HG03045 (cell line): Measurements from ENCODE around the gene SYT9.

Experiments used
- ATAC-seq: cut with Tn5 transposase; IDR thresholded peaks from one replicate; pipeline ENCODE4 v1.9.1; 2021; ENCODE audit warnings: mild to moderate bottlenecking, moderate library complexity; ENCODE audit not compliant: unreplicated experiment

Gene SYT9, protein sequence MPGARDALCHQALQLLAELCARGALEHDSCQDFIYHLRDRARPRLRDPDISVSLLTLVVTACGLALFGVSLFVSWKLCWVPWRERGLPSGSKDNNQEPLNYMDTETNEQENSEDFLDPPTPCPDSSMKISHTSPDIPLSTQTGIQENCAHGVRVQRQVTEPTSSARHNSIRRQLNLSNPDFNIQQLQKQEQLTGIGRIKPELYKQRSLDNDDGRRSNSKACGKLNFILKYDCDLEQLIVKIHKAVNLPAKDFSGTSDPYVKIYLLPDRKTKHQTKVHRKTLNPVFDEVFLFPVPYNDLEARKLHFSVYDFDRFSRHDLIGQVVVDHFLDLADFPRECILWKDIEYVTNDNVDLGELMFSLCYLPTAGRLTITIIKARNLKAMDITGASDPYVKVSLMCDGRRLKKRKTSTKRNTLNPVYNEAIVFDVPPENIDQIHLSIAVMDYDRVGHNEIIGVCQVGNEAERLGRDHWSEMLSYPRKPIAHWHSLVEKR

DNA sequence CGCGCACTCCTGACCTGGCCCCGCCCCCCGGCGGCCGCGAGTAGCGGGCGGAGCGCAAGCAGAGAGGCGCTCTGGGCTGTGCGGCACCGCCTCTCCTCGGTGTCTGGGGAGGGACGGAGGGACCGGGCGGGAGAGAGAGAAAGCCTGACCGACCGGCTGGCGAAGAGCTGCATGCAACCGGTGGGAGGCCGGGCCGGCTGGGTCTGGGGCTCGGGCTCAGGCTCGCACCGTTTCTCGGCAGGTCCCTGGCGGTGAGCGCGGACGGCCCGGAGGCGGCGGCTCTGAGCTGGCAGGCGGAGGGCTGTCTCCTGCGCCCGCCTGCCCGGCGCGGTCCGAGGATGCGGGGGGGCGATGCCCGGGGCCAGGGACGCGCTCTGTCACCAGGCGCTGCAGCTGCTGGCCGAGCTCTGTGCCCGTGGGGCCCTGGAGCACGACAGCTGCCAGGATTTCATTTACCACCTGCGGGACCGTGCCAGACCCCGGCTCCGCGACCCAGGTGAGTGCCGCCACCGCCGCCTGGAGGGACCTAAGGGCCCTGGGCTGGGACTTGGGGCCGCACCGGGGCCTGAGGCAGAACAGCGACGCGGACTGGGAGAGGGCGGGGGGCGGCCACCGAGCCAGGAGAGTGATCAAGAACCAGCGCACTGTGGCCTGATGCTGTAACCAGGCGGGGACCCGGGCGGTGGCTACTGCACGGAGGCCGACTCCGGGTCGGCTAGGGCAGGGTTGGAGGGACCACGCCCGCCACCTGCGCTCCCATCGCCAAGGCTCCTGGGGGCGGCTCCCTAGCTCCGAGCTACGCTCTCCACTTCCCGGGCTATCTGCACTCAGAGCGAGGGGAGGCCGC, at the start of gene SYT9:
TSS of gene SYT9 (plus strand) at position 69 of the 847 bp plus-strand sequence. CDS start at position 352, 283 bp downstream.
- ATAC-seq, result no peak

DNA sequence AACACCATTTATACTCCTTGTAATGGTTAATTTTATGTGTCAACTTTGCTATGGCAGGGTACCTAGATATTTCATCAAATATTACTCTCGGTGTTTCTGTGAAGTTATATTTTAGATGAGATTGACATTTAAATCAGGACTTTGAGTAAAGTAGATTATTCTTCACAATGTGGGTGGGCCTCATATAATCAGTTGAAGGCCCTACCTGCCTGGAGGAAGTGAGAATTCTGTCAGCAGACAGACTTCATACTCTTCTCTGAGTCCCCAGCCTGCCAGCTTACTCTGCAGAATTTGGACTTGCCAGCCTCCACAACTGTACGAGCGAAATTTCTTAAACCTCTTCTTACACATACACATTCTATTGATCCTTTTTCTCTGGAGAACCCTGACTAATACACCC, 49.3 kb upstream of the SYT9 start:
- ATAC-seq, result no peak

DNA sequence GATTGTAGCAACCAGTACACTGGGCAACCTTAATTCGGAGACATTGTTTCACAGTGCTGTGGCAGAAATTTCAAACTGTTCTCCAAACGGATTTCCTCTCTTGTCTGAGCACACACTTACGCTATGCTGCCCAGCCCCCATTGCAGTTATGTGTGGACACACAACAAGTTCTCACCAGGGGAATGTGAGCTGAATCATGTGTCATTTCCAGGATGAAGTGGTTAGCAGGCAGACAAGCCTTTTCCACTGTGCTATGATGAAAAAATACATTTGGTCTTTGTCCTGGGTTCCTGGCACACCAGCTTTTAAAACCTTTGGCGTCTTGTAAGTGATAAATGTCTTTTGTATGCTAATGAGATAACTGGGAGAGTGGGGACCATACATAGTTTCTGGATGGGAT, 46.9 kb upstream of the SYT9 start:
- no peak for ATAC-seq

DNA sequence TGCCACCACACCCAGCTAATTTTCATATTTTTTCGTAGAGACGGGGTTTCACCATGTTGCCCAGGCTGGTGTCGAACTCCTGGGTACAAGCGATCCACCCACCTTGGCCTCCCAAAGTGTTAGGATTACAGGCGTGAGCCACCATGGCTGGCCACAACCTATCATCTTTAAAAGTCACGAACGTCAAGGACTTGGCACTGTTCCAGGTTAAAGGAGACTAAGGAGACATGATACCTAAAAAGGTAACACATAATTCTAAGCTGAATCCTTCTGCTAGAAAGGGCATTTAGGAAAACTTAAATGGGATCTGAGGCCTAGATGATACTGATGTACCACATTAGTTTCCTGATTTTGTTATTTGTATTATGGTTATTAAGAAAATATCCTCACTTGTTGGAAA, 43.3 kb upstream of the SYT9 start:
- no peak for ATAC-seq

DNA sequence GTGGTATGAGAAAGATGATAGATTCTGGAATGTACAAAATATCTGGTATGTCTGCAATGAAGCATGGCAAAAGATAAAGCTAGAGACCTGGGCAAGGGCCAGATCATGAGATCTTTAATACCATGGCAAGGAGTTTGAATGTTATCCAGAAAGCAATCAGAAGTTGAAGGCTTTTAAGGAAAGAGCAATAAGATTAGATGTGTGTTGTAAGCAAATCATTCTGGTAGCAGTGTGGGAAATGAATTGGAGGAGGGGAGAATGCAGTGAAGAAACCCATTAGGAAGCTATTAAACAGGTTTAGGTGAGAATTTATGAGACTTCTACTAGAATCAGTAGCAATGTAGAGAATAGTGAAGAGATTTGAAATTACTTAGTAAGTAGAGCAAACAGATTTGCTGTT, 32.2 kb upstream of the SYT9 start:
- no peak for ATAC-seq

DNA sequence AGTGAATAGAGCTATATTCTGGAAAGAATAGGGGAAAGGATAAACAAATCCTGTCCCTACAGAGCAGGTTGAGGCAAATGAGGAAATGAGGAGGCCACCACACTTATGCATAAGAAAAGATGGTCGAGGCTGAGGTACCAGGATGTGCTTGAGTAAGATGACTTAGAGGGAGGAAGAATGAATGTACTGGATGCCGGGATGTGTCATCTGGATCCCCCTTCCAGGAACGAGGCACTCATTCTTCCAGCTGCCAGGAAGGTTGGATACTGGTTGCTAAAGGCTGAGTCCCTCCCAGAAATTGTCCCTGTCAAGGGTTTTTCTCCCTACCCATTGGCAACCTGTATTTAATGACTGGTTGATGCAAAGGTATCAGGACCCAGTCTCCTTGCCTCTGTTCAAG, 31.1 kb upstream of the SYT9 start:
- no peak for ATAC-seq

DNA sequence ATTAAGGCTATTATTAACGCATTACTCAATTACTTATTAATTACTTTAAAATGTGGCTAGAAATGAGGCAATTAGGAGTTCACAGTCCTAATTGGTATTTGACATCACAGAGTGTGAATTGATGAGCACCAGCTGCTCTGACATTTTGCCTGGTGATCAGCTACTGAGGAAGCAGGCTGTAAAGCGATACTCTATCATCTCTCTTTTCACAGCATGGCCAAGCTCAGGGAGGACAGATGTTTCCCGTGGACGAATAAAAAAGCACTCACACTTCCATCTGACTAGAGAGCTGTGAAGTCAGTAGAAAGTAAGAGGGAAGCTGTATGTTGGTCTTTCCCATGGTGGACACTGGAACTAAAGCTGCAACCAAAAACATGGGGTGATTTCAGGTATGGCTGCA, 29.1 kb upstream of the SYT9 start:
- no peak for ATAC-seq

DNA sequence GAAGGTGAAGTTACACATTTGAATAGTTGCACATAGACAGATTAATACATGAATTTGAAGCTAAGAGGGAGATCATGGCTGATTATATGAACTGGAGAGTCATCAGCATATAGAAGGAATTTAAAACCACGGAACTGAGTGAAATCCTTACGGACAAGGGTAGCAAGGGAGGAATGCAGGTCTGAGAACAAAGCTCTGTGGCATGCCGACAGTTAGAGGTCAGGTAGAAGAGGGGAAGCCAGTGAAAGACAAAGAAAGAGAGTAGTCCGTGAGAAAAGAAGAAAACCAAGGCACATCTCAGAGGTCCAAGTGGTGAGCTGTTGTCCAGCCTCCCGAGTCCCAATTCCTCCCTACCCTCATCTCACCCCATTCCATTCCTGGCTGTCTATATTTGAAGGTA, 11.8 kb upstream of the SYT9 start:
- ATAC-seq, result no peak

DNA sequence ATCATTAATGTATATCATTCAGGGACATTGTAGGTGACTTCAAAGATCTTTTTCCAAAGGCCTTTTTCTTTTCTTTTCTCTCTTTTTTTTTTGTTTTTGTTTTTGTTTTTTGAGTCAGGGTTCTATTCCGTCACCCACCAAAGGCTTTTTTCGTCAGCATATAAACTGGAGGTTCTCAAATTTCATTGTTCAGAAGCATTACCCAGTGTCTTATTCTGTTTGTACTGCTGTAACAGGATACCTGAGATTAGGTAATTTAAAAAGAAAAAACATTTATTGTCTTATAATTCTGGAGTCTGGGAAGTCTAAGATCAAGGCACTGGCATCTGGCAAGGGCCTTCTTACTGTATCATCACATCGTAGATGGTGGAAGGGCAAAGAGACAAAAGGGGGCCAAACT, 6.4 kb upstream of the SYT9 start:
- ATAC-seq, result no peak

DNA sequence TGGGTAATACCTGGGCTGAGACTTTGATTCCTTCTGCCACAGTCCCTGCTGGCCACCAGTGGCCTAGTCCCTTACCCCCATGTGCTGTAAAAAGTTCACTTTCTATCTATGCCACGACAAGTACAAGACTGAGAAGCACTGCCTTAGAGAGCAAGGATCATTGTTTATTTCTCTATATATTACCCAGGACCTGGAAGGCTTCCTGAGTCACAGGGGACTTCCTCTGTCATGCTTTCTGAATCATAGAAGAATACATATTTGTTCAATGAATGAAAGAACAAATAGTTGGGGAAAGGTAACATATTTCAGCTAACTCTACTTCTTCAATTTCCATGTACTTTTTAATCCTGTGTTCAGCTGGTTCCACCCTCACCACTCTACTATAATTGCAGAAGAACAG, 5.5 kb upstream of the SYT9 start:
- ATAC-seq, result no peak

DNA sequence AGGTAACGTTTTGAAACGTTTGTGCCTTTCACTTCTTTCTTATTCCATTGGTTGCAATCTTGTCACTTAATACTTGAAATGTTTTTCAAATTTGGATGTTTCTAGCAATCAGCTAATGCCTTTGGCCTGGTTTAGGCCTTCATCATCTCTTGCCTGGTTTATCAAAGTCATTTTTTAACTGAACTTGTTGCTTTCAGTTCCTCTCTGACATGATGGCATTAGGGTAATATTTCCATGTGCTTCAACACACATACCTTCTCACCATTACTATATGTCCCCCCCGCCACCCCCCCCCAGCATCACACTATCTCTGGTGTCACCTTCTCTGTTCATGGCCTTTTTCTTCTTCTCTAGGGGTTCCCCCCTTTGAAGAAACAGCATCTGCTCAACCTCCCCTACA, 1.5 kb upstream of the SYT9 start:
- no peak for ATAC-seq

DNA sequence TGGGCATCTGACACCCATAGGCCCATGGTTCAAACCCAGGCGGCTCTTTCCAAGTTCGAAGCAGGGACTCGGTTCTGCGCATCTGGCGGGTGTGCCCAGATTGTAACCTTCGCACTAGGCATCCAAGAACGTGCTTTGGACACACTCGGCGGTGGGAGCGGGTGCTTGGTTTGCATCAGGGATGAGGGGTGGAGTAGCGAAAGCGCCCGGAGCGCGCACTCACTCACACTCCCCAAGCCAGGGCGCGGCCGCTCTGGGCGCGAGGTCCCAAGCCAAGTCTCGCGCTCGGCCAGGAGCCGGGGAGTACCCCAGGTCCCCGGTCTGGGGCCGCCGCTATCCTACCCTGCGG, 243 bp upstream of the SYT9 start:
- ATAC-seq, result no peak

DNA sequence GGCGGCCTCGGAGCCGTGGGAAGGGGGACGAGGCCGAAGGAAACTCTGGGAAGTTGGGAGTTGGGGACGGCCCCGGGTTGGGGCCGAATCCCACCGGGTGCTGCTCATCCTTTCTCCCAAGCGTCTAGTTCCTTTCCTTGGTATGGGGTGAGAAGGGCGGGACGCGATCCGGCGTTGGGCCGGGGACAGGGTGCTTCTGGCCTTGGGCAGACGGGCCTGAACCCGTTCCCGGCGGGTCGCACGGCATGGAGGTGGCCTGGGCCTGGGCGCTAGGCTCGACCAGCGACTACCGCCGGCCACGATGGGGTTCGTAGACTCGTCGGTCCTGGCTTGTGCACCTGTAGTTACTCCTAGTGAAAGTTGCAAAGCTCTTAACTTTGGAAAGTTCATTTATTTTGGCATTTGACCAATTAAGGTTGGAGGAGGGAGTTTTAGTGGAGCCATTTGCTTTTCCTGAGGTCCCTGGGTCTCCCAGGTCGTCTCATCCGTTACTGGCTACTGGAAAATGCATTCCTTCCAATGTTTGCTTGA, 1.0 kb downstream of the SYT9 start:
- no peak for ATAC-seq

DNA sequence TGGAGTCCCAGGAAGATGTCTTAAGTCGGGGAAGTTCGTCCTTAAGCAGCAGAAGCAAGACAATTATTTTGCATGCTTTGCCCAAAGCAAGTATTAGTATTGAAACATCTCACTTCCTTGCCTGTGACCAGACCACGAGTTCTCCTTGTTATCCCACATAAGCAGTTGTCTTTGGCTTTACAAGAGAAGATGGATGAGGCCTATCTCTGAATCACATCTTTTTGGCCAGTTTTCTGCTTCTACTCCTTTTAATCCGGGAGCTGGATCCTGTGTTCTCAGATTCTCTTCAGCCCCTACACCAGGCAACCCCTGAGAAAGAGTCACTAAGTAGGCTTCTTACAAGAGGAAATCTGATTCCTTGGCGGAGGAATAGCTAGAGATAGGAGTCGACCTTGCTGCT, 2.1 kb downstream of the SYT9 start:
- no peak for ATAC-seq

DNA sequence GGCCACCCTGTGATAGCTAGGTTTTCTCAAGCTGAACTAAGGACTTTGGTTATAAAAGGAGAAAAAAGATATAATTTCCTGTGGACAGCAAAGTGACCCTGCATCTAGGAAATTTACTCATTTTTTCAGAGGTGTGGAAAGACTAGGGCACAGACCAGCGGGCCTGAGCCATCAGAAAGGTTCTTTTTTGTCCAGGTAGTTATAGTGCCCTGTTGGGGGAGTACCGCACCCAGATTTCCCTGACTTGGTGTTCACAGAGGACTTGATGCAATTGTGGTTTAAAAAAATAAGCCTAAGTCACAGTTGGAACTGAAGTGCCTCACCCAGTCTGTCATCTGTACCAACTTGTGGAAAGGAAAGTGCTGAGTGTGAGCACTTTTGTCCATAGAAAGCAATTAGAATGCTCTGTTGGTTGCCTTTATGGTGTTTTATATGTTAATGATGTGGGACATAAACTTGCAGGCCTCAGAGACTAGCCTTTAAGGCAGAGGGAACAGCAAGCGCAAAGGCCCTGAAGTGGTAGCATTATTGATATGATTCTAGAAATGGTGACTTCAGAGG, 3.1 kb downstream of the SYT9 start:
- no peak for ATAC-seq

DNA sequence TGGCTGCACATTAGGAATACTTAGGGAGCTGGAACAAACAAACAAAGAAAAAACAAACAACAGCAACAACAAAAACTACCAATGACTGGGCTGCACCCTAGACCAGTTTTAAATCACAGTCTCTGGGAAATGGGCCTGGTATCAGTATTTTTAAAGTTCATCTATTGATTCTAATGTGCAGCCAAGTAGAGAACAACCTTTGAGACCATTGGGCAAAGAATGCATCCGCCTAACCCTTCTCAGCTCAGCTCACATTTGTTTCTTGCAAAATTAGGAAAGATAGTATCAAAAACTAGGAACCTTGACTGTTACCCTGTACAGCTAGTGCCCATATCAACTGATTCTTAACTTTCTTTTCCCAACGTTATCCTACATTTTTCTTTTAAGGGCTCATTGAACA, 5.2 kb downstream of the SYT9 start:
- ATAC-seq, result no peak

DNA sequence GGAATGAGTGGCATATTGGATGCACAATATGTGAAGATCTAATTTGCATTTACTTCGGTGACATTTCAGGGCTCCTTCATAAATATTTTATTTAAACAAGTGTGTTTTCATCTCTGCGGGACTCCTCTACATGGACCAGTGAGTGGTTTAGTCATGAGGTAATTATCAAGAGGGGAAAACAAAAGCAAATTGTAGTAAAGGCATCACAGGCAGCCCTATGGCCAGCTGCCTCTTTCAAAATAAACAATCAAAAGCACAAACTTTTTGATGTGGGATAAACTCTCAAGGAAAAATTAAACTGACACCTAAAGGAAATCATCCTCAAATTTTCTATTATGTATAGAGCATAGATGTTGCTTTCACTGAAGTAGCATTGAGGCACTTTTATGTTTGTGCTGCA, 6.0 kb downstream of the SYT9 start:
- ATAC-seq, result no peak

DNA sequence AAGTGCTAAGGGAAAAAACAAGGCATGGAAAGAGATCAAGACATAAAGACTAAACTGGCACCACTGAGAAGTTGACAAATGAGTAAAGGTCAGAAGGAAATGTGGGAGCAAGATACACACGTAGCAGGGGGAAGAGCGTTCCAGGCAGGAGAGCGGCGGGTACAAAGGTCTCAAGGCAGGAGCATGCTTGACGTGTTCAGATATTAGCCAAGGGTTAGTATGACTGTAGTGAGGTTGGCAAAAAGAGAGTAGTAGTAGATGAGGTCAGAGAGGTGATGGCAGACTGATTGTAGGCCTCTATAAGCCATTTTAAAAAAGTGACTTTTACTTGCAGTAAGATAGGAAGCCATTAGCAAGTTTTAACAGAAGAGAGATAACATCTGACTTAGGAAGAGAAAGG, 9.9 kb downstream of the SYT9 start:
- no peak for ATAC-seq

DNA sequence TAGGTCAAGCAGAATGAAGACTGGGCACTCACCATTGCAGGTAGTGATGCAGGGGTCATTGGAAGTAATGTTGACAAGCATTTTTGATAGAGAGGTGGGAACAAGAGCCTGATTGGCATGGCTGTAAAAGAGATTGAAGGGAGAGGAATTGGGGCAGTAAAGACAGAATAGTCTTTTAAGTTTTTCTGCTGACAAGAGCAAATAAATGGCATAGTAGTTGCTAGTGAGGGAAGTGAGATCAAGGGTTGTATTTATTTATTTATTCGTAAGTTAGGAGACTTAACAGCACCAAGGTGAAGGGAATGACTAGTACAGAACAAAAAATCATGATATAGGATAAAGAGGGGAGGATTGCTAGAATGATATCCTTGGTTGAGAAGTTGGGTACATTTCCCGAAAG, 11.0 kb downstream of the SYT9 start:
- no peak for ATAC-seq

DNA sequence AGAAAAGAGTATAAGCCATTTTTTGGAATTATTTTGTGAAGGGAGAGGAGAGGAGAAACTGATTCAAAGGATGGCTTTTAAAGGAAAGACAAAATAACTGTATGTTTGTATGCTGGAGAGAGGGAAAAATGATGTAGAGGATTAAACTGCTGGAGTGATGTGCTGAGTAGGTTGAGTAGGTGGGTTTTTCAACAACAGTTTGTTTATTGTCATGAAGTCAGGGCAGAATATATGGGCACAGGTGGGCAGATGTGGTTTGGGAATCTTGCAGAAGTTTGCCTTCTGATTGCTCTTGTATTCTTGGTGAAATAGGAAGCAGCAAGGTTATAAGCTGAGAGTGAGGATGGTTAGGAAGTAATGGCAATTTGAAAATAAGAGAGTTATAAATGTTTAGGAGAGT, 12.1 kb downstream of the SYT9 start:
- no peak for ATAC-seq

DNA sequence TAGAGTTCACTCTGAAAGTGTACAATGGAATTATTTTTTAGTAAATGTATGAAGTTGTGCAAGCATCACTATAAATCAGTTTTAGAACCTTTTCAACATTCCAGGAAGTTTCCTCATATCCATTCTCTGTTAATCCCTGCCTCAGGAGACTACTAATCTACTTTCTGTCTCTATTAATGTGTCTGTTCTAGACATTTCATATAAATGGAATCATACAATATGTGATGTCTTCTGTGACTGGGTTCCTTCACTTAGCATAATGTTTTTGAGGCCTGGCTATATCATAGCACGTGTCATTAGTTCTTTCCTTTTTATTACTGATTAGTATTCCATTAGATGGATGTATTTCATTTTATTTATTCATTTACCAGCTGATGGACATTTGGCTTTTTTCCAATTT, 17.1 kb downstream of the SYT9 start:
- ATAC-seq, result no peak
